IPS-20b (cell line): Measurements from ENCODE around the gene THAP9.

Source experiments
- H3K27ac ChIP-seq: one replicate; pipeline ENCODE4 v1.5.1; 2013; ENCODE audit warnings: low read length
- H3K27me3 ChIP-seq: 2 replicates; pipeline ENCODE4 v1.6.1; 2013; ENCODE audit warnings: mild to moderate bottlenecking, low read length, inconsistent platforms; ENCODE audit not compliant: insufficient read depth
- H3K36me3 ChIP-seq: 2 replicates; pipeline ENCODE4 v1.6.1; 2013; ENCODE audit warnings: low read depth, mild to moderate bottlenecking, inconsistent platforms, low read length, moderate library complexity; ENCODE audit not compliant: insufficient read depth
- H3K4me1 ChIP-seq: 2 replicates; pipeline ENCODE4 v1.6.1; 2013; ENCODE audit warnings: mild to moderate bottlenecking, control low read depth, inconsistent platforms, low read length, moderate library complexity; ENCODE audit not compliant: insufficient read depth
- H3K4me3 ChIP-seq: 2 replicates; pipeline ENCODE4 v1.5.1; 2013; ENCODE audit warnings: mild to moderate bottlenecking, low read length, inconsistent platforms
- H3K9ac ChIP-seq: 2 replicates; pipeline ENCODE4 v1.6.1; 2013; ENCODE audit warnings: low read depth, mild to moderate bottlenecking, inconsistent platforms, low read length, moderate library complexity
- H3K9me3 ChIP-seq: 2 replicates; pipeline ENCODE4 v1.6.1; 2013; ENCODE audit warnings: mild to moderate bottlenecking, low read depth, low read length, inconsistent platforms; ENCODE audit not compliant: insufficient read depth

THAP9 gene

GRCh38 chr4:82919386-82919785 is 18.9 kb downstream of the THAP9 start:
- Histone ChIP-seq H3K27me3 (no peaks in the 10 kb centered on the region), H3K9me3 (no peaks in the 10 kb centered on the region), H3K9ac (no peak overlapping the region), H3K4me1 (no peaks in the 10 kb centered on the region; the same call in 1 of the 2 replicates), H3K36me3 (peaks cover 28% of the 10 kb centered on the region), H3K27ac (no peak overlapping the region), H3K4me3 (no peak overlapping the region)

DNA sequence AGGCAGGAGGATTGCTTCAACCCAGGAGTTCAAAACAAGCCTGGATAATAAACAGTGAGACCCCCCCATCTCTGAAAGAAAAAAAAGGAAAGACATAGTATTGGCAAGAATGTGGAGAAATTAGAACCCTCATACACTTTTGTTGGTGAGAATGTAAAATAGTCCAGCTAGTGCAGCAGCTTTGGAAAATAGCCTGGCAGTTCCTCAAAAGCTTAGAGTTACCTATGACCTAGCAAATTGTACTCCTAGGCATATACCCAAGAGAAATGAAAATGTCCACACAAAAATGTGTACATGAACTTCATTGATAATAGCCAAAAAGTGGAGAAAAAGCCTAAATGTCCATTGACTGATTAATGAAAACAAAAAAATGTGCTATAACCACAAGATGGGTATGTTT is 21.3 kb downstream of the THAP9 start:
- Histone ChIP-seq H3K36me3 (peaks cover 16% of the 10 kb centered on the region), H3K27me3 (no peaks in the 10 kb centered on the region), H3K27ac (no peak overlapping the region), H3K9ac (no peak overlapping the region), H3K4me1 (no peaks in the 10 kb centered on the region; the same call in 1 of the 2 replicates), H3K9me3 (no peaks in the 10 kb centered on the region), H3K4me3 (no peak overlapping the region)

- Histone ChIP-seq H3K27ac (no peak overlapping the region), H3K9ac (no peak overlapping the region), H3K4me1 (0 out of 2 replicates have a peak, but pooled peaks cover 3% of the 10 kb centered on the region), H3K9me3 (no peaks in the 10 kb centered on the region), H3K4me3 (no peak overlapping the region), H3K36me3 (peaks cover 7% of the 10 kb centered on the region), H3K27me3 (no peaks in the 10 kb centered on the region)
Observed at GRCh38 chr4:82930848-82931755, 30.6 kb downstream of the THAP9 start.

DNA sequence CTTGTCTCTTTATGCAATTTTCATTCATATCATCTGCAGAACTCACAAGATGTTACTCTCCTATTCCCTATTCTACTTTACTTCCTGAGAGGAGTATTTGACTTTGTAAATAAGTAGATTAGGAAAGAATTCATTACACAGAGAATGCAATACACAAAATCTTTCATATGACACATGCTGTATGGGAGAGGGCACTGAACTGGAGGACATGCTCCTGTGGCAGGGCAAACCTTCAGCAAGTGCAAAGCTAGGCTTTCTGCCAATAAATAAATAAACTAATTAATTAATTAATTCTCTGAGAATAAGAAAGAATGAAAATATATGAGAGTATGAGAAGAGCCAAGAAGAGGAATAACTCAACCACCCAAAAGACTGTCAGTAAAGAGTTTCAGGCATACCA is 33.9 kb downstream of the THAP9 start:
- Histone ChIP-seq H3K27me3 (no peaks in the 10 kb centered on the region), H3K4me1 (no peaks in the 10 kb centered on the region), H3K36me3 (peaks cover 38% of the 10 kb centered on the region), H3K4me3 (no peak overlapping the region), H3K9me3 (no peaks in the 10 kb centered on the region), H3K9ac (no peak overlapping the region), H3K27ac (no peak overlapping the region)

- H3K9ac ChIP-seq: no peak overlapping the region
- H3K36me3 ChIP-seq: peaks cover 41% of the 10 kb centered on the region
- no peaks in the 10 kb centered on the region for H3K4me1 ChIP-seq
- H3K4me3 ChIP-seq: no peak overlapping the region
- H3K27ac ChIP-seq: no peak overlapping the region
- H3K9me3 ChIP-seq: no peaks in the 10 kb centered on the region
- no peaks in the 10 kb centered on the region for H3K27me3 ChIP-seq
Observed at GRCh38 chr4:82939414-82939813, 38.9 kb downstream of the THAP9 start.

DNA sequence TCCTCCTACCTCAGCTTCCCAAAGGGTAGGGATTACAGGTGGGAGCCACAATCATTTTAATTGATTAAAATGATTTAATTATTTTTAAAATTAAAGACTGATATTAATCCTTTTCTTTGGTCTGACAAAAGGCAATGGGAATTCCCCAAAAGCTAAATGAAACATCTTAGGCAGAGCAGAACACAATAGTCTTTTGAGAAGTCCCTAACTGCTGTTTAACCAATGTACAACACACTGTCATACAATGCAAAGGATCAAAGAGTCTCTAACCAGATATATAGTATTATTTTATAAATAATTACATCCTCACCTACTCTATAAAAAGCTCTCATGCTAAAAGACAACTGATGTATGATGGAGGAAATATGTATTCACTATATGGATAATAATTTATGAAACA is 47.0 kb downstream of the THAP9 start:
- Histone ChIP-seq H3K4me3 (no peak overlapping the region), H3K27me3 (no peaks in the 10 kb centered on the region), H3K9ac (no peak overlapping the region), H3K9me3 (no peaks in the 10 kb centered on the region), H3K36me3 (0 out of 2 replicates have a peak, but pooled peaks cover 3% of the 10 kb centered on the region), H3K27ac (no peak overlapping the region), H3K4me1 (no peaks in the 10 kb centered on the region)

- Histone ChIP-seq H3K9ac (no peak overlapping the region), H3K27me3 (no peaks in the 10 kb centered on the region), H3K4me3 (no peak overlapping the region), H3K36me3 (0 out of 2 replicates have a peak, but pooled peaks cover 3% of the 10 kb centered on the region), H3K9me3 (no peaks in the 10 kb centered on the region), H3K4me1 (no peaks in the 10 kb centered on the region), H3K27ac (no peak overlapping the region)
Observed at GRCh38 chr4:82948647-82949204, 48.2 kb downstream of the THAP9 start.

- no peaks in the 10 kb centered on the region for H3K9me3 ChIP-seq
- 0 out of 2 replicates have a peak, but pooled peaks cover under 1% of the 10 kb centered on the region for H3K36me3 ChIP-seq
- H3K9ac ChIP-seq: no peak overlapping the region
- no peaks in the 10 kb centered on the region for H3K27me3 ChIP-seq
- no peak overlapping the region for H3K4me3 ChIP-seq
- H3K4me1 ChIP-seq: no peaks in the 10 kb centered on the region
- no peak overlapping the region for H3K27ac ChIP-seq
Observed at GRCh38 chr4:82951196-82951595, 50.7 kb downstream of the THAP9 start.

DNA sequence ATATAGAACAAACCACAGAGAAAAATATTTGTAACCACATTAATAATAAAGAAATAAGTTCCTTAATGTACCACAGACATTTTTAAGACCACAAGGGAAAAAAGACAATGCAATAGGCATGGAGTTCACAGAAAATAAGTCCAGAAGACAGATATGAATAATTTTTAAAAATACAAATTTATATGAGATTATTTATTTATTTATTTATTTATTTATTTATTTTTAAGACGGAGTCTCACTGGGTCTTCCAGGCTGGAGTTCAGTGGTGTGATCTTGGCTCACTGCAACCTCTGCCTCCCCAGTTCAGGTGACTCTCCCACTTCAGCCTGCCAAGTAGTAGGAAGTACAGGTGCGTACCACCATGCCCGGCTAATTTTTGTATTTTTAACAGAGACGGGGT is 53.7 kb downstream of the THAP9 start:
- Histone ChIP-seq H3K4me3 (no peak overlapping the region), H3K9me3 (no peaks in the 10 kb centered on the region), H3K36me3 (no peaks in the 10 kb centered on the region), H3K9ac (no peak overlapping the region), H3K27me3 (no peaks in the 10 kb centered on the region), H3K27ac (no peak overlapping the region), H3K4me1 (no peaks in the 10 kb centered on the region)

DNA sequence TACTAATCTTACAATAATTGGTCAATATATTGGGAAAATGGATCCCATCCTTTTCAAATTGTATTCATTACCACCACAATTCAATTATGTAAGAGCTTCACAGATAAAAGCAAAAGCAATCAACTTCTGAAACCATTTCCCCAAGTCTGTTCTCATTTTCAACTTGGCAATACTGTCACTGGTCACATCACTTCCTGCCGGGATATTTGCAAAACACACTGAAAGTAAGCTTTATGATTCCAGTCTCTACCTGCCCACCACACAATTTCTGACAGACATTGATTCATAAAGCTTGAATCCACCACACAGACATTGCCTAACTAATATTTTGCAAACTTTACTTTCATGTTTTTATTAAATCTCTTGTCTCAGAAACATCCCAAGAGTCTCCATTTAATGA is 56.5 kb downstream of the THAP9 start:
- Histone ChIP-seq H3K36me3 (no peaks in the 10 kb centered on the region; the same call in 1 of the 2 replicates), H3K4me1 (no peaks in the 10 kb centered on the region), H3K9ac (no peak overlapping the region), H3K27ac (no peak overlapping the region), H3K27me3 (no peaks in the 10 kb centered on the region), H3K9me3 (no peaks in the 10 kb centered on the region), H3K4me3 (no peak overlapping the region)

GRCh38 chr4:82965763-82966162 is 65.2 kb downstream of the THAP9 start:
- Histone ChIP-seq H3K36me3 (peaks cover 6% of the 10 kb centered on the region; the same call in 1 of the 2 replicates), H3K4me1 (no peaks in the 10 kb centered on the region), H3K27me3 (no peaks in the 10 kb centered on the region), H3K4me3 (no peak overlapping the region), H3K27ac (no peak overlapping the region), H3K9me3 (no peaks in the 10 kb centered on the region), H3K9ac (no peak overlapping the region)

GRCh38 chr4:82968972-82969371 is 68.4 kb downstream of the THAP9 start:
- Histone ChIP-seq H3K4me1 (no peaks in the 10 kb centered on the region), H3K27ac (no peak overlapping the region), H3K9me3 (no peaks in the 10 kb centered on the region), H3K9ac (no peak overlapping the region), H3K4me3 (no peak overlapping the region), H3K36me3 (peaks cover 6% of the 10 kb centered on the region; the same call in 1 of the 2 replicates), H3K27me3 (no peaks in the 10 kb centered on the region)
